ENCODE results near the gene PSMC3.

PSMC3 gene

GRCh38 chr11:47413908-47414684, 12.1 kb downstream of the PSMC3 start:
- DNase-seq, result peak in 1 of 58 donors; percentile 37

- DNase-seq, result no peak
Measured at GRCh38 chr11:47413351-47413750, 12.9 kb downstream of the PSMC3 start.

- DNase-seq, result peak in 25 of 58 donors; percentile 16 to 65 (median 48)
Measured at GRCh38 chr11:47411884-47412746, 14.1 kb downstream of the PSMC3 start.

- no peak for DNase-seq
Measured at GRCh38 chr11:47410370-47411264, 15.6 kb downstream of the PSMC3 start.

DNA sequence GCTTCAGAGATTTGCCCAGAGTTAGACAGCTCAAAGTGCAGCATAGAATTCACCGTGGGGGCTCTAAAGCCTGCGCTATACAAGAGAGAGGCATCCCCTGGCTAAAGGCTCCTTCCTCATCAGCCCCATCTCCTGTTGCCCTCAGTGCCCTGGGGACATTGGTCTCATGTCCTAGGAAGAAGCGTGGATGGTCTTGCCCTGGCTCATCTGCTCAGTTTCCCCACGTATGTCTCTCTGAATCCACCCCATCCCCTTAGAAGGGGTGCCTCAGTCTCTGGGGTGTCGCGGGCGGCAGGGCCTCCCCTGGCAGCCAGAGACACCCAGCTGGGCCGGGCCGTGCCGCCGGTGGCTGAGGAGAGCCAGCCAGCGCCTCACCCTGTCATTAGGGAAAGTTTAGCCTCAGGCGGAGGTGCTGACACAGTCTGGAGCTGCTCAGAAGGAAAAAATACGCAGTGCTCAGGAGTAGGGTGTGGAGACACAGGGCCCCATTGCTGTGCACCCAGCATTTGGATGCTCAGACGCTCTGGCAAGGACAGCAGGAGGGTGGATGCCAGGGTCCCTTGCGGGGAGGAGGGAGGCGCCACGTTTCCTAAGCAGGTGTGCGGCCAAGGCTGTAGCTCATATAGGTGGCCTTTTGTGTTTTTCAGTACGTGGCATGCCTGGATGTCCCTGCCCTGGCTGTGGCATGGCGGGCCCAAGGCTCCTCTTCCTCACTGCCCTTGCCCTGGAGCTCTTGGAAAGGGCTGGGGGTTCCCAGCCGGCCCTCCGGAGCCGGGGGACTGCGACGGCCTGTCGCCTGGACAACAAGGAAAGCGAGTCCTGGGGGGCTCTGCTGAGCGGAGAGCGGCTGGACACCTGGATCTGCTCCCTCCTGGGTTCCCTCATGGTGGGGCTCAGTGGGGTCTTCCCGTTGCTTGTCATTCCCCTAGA, 16.5 kb downstream of the PSMC3 start:
- DNase-seq, result no peak

GRCh38 chr11:47408598-47409439, 17.4 kb downstream of the PSMC3 start:
- peak in 9 of 58 donors; percentile 26 to 70 (median 64) for DNase-seq

- DNase-seq, result peak; percentile 54 to 97 (median 92)
Measured at GRCh38 chr11:47407746-47408590, 18.3 kb downstream of the PSMC3 start, which contains the start of gene SLC39A13. TSS of gene SLC39A13 (plus strand) at chr11:47408590. CDS start at chr11:47410095, 1,505 bp downstream.

- DNase-seq, result peak in 6 of 58 donors; percentile 29 to 56 (median 34)
Measured at GRCh38 chr11:47406896-47407745, 19.1 kb downstream of the PSMC3 start.

DNA sequence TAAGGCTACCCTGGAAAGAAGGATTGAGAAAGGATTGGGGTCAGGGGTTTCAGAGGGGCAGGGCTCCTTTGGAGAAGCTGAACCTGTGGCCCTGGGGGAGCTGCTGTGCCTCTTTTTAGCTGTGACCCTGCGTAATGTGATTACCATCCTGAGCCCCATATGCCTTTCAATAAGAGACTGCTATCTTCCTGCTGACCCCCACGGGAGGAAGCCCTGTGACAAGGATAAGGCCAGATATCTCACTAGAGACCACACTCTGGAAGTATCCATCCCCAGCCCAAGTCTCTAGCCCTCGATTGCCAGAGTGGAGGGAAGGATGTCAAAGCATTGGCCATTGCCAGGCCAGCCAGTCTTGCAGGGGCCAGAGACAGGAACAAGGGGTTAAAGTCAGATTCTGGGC, 22.7 kb downstream of the PSMC3 start:
- DNase-seq, result no peak

DNA sequence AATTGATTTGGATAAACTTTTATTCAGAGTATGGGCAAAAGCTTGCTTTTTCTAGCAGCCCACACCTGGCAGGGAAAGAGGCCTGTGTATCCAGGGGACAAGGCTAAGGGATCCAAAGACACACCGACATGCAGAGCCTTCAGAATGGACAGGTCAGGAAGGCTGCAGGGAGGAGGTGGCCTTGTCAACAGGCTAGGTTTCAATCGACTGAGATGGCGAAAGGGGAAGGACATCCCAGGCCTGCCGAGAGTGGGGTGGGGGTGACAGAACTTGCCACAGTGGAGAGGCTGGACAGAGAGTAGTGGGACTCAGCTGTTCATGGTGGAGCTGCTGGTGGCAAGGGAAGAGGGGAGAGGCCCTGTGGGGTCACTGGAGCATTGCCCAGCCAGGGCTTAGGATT, 23.1 kb downstream of the PSMC3 start:
- DNase-seq, result no peak

GRCh38 chr11:47400768-47401279, 25.4 kb downstream of the PSMC3 start:
- DNase-seq, result no peak

DNA sequence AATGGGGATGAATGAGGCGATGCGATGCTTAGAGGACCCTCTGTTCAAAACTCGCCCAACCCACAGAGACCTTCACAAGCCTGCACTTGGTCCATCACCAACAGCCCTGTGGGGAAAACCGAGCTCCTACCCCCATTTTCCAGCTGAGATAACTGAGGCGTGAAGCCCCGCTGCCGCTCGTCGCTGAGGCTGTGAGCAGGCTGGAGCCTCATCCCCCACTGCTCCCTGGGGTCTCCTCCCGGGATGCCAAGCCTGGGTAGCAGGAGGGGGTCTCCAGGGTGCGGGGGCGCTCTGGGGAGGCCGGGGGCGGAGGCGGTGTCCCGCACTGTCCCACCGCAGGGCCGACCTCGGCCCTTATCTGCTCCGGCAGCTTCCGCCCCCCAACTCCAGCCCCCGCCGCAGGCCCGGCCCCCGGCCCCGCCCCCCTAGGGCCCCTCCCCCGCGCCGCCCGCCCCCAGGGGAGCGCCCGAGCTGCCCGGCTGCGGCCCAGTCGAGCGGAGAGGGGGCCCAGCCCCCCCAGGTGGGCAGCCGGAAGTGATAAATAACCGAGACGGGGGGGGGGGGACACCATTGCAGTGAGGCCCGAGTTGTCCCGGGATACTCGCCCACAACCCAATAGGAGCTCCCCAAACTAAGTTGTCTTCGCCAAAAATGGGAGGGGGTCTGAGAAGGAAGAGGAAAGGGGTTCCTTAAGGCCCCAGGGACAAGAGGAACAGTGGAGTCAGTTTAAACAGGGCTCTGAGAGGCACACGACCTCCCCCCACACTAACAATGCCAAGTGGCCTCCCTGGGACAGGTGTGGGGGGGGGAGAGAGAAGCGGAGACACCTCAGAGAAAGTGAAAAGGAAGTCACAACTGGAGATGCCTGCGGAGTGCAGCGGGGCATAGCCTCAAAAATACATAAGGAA, 26.1 kb downstream of the PSMC3 start:
- peak in 1 of 58 donors; percentile 35 for DNase-seq

DNA sequence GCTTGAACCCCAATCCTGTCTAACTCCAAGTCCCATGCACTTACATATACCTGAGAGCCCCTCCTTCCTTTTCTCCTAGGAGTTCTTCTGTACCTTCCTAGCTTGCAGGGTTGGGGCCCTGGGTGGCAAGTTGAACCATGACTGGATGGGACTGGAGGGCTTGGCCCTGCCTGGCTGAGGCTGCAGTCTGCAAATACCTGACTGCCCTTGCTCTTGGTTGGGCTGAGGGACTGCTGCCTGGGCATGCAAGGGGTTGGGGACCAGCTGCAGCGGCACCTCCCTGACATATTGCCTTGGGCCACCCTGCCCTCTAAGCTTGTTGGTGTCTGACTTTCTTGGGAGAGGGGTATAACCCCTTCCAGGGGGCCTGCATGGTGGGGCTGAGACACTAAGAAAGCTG, 27.7 kb downstream of the PSMC3 start:
- no peak for DNase-seq

DNA sequence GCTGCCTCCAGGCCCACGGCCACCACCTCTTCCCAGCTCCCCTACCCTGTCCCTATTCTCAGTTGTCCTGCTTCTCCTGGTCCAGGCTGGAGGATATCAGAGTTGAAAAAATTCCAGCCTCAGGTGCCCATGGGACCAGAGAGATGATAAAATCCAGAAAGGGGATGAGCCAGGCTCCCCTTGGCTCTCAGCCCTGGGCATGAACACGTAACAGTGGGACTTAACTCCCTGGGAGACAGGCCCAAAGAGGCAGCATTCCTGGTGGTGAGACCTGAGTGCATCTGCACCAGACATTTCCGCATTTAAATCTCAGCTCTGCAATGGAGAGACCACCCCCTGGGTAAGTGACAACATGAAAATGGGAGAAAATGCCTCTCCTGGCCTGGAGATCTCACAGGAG, 28.2 kb downstream of the PSMC3 start:
- DNase-seq, result no peak

- no peak for DNase-seq
Measured at GRCh38 chr11:47396049-47396320, 30.3 kb downstream of the PSMC3 start.

Data from anterior cingulate cortex (tissue), 58 donors.